ENCODE data around the gene LIG3. TPM values are rescaled to one million over a fixed set of nuclear protein-coding genes. Genes with fewer than 3 reads are reported as not detected.

LIG3 gene
- total and polyA plus RNA-seq, 2 of the 13 experiments (the other 11 are each of a cell fraction or from before 2014, with no cell fraction given) = 34.4 to 36.2 TPM

DNA sequence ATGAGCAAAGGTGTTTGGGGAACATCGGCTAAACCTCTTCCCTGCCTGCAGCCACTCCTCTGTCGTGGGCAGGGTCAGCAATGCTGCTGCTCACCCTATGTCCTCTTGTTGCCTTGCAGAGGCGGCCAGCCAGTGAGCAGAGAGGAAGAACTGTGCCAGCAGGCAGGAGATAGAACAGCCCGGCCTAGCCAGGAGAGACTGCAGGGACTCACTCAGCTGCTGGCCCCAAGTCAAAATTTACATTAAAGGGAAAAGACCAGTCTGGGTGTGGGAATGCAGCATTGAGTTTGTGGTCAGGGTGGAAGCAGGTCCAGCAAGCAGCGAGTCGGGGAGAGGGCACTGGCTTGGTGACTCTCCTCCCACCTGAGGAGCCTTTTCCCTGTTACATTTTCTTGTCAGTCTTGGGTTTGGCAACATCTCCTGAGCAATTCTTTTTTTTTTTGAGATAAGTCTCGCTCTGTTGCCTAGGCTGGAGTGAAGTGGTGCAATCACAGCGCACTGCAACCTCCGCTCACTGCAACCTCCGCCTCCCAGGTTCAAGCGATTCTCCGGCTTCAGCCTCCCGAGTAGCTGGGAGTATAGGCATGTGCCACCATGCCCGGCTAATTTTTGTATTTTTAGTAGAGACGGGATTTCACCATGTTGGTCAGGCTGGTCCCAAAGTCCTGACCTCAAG lies 22.7 kb downstream of the LIG3 start:
- CTCF ChIA-PET (ENCODE audit: low intra/inter-chr PET ratio, low total read pairs) = no interaction called here
- H3K27me3 ChIP-seq (ENCODE audit: control insufficient read depth in 1 of 2, insufficient read depth in 2 of 2, low read length in 2 of 2) = no peaks in the 10 kb centered on the region
- H3K9me3 ChIP-seq (ENCODE audit: low read length) = no peaks in the 10 kb centered on the region
- no TSS peak for BruUV-seq (replicated peaks)
- no peak for TF ChIP-seq ZNF10 (CRISPR knock-in tag; IDR thresholded peaks at IDR 0.05; ENCODE audit: borderline replicate concordance, low read depth)
- TF ChIP-seq ATRX (CRISPR knock-in tag; IDR thresholded peaks at IDR 0.05; ENCODE audit: borderline replicate concordance) = no peak
- no peak for TF ChIP-seq CERS6 (CRISPR knock-in tag; IDR thresholded peaks at IDR 0.05)
- TF ChIP-seq HES4 (CRISPR knock-in tag; IDR thresholded peaks at IDR 0.05; ENCODE audit: borderline replicate concordance) = no peak
- no peak for TF ChIP-seq SMAD3 (CRISPR knock-in tag; IDR thresholded peaks at IDR 0.05)
- TF ChIP-seq MEIS1 (CRISPR knock-in tag; IDR thresholded peaks at IDR 0.05; ENCODE audit: borderline replicate concordance) = no peak
- no peak for TF ChIP-seq ZNF83 (CRISPR knock-in tag; IDR thresholded peaks at IDR 0.05; ENCODE audit: borderline replicate concordance)
- no peak overlapping the region for H3K4me3 ChIP-seq (replicated peaks in 1 of 3; ENCODE audit: insufficient read depth in 1 of 3, low read depth in 2 of 3, low read length in 3 of 3)
- no peak overlapping the region for H3K9ac ChIP-seq (ENCODE audit: insufficient read depth, low read depth, low read length)
- H2AFZ ChIP-seq (ENCODE audit: low read length) = no peak overlapping the region
- no peak overlapping the region for H3K27ac ChIP-seq (ENCODE audit: extremely low read length, insufficient read depth, low read length)
- H3K4me2 ChIP-seq (ENCODE audit: low read depth, low read length) = no peak overlapping the region
- H3K4me1 ChIP-seq (ENCODE audit: insufficient read depth, low read length) = no peaks in the 10 kb centered on the region
- peak; percentile 9; the same call in 1 of the 3 replicates for ATAC-seq
- POLR2A ChIA-PET = no interaction called here
- no peaks in the 10 kb centered on the region for H3K79me2 ChIP-seq (ENCODE audit: insufficient read depth, low read length)
- FAIRE-seq = no peak
- no peaks in the 10 kb centered on the region for H4K20me1 ChIP-seq (ENCODE audit: insufficient read depth, low read length)
- in situ Hi-C loops (cut with HindIII; ENCODE audit: extremely low pct_ligation_motif_present, low pct_unique_long_range_greater_than_20kb) = no loop called here
- DNase-seq (ENCODE audit: low spot score) = no peak
- WGBS (ENCODE audit: low lambda C conversion rate) = 96% methylated on average over 15 of the region's 15 CpGs
- peaks cover 18 to 39% of the 10 kb centered on the region in 2 experiments for H3K36me3 ChIP-seq (replicated peaks in 1 of 2; ENCODE audit: control insufficient read depth in 1 of 2, insufficient read depth in 2 of 2, low read length in 2 of 2)
- intact Hi-C loops (cut with micrococcal nuclease; ENCODE audit: unreplicated experiment) = no loop called here

DNA sequence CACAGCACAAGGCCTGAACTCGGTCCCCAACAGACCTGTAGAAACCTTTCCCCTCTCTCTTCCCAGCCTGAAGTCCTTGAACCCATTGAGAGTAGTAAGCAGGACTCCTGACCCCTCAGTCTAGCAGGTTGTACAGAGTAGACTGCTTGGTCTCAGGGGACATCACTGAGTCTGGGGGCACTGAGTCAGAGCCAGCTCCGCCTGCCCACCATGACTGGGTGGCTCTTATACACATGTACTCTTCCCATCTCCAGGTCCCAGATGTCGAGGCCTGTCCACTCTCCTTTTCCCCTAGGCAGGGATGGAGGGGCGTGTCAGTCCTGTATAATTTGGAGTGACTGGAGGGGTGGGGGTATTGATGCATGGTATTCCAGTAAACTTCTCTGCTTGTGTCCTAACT lies 23.5 kb downstream of the LIG3 start:
- no peak; the same call in 2 of the 3 replicates for ATAC-seq
- in situ Hi-C loops (cut with HindIII; ENCODE audit: extremely low pct_ligation_motif_present, low pct_unique_long_range_greater_than_20kb) (no loop called here), intact Hi-C loops (cut with micrococcal nuclease; ENCODE audit: unreplicated experiment) (no loop called here)
- POLR2A ChIA-PET = no interaction called here
- no peaks in the 10 kb centered on the region for H3K79me2 ChIP-seq (ENCODE audit: insufficient read depth, low read length)
- H3K4me3 ChIP-seq (replicated peaks in 1 of 3; ENCODE audit: insufficient read depth in 1 of 3, low read depth in 2 of 3, low read length in 3 of 3) = no peak overlapping the region
- no peaks in the 10 kb centered on the region for H4K20me1 ChIP-seq (ENCODE audit: insufficient read depth, low read length)
- FAIRE-seq = no peak
- CTCF ChIA-PET (ENCODE audit: low intra/inter-chr PET ratio, low total read pairs) = no interaction called here
- H3K36me3 ChIP-seq (replicated peaks in 1 of 2; ENCODE audit: control insufficient read depth in 1 of 2, insufficient read depth in 2 of 2, low read length in 2 of 2) = peaks cover 18 to 35% of the 10 kb centered on the region in 2 experiments
- H3K9me3 ChIP-seq (ENCODE audit: low read length) = no peaks in the 10 kb centered on the region
- WGBS (ENCODE audit: low lambda C conversion rate) = 93% methylated on average over 4 of the region's 4 CpGs
- H3K27ac ChIP-seq (ENCODE audit: extremely low read length, insufficient read depth, low read length) = no peak overlapping the region
- H3K4me1 ChIP-seq (ENCODE audit: insufficient read depth, low read length) = no peaks in the 10 kb centered on the region
- no peaks in the 10 kb centered on the region for H3K27me3 ChIP-seq (ENCODE audit: control insufficient read depth in 1 of 2, insufficient read depth in 2 of 2, low read length in 2 of 2)
- BruUV-seq (replicated peaks) = no TSS peak
- no peak for DNase-seq (ENCODE audit: low spot score)
- no peak overlapping the region for H2AFZ ChIP-seq (ENCODE audit: low read length)
- H3K9ac ChIP-seq (ENCODE audit: insufficient read depth, low read depth, low read length) = no peak overlapping the region
- no peak for TF ChIP-seq ATF3 (CRISPR knock-in tag; IDR thresholded peaks at IDR 0.05)
- TF ChIP-seq RBM22 (optimal IDR thresholded peaks at IDR 0.05; ENCODE audit: low read length) = peak; percentile 85
- H3K4me2 ChIP-seq (ENCODE audit: low read depth, low read length) = no peak overlapping the region

Data from HepG2 (cell line).